DMS153 treated with DMSO at 0.1 percent for 48 hours (cell line): Measurements from ENCODE around the gene SNX9.
"Not testable (repeated sequence)": the region's sequence is repeated elsewhere in the genome, so short reads cannot be mapped to it uniquely, and the experiment has no call there.

Source experiments
- DNase-seq: peaks from one replicate; lab custom pipeline; 2025; ENCODE audit not compliant: unreplicated experiment; lab: John Stamatoyannopoulos, UW

Gene SNX9

GRCh38 chr6:157881342-157881741, 58.3 kb downstream of the SNX9 start:
- no peak for DNase-seq

DNA sequence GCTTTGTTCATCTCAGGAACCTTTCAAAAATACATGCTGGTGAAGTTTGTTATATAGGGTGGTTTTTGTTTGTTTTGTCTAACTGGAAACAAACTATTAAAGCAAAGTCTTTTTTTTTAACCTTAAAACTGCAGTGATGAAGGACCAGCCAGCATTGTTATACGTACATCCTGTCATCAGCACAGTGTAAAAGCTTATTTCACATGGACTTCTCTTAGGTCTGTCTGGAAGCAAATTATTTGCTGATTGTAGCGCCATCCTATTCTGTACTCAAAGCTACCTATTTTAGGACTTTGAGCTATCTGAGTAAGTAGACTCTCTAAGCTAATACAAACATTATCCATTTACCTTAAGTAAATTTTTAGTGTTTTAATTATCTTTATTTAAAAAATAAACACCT, 61.7 kb downstream of the SNX9 start:
- no peak for DNase-seq

GRCh38 chr6:157885211-157885788, 62.3 kb downstream of the SNX9 start:
- DNase-seq = no peak

DNA sequence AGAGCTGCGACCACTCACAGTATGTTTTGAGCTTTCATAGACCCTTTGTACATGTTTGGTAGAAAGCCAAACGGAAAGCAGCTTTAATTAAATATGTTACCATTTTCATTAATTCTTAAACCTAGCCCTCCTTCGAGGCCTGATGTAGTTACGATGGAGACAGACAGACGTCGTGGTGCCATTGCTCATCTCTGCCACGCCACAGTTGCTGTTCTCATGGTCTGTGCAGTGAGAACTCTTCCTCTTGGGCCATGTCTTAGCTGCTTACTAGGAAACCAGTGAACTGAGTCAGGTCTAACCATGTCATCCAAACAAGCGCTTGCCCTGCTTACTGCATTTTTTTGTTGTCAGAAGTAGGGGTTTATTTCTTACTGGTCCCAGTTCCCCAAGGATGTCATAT, 62.8 kb downstream of the SNX9 start:
- DNase-seq = no peak

- no peak for DNase-seq
These were observed 64.8 kb downstream of the SNX9 start for GRCh38 chr6:157887892-157888291.

GRCh38 chr6:157891544-157892362, 68.7 kb downstream of the SNX9 start:
- DNase-seq = no peak

GRCh38 chr6:157892363-157892877, 69.4 kb downstream of the SNX9 start:
- no peak for DNase-seq

DNA sequence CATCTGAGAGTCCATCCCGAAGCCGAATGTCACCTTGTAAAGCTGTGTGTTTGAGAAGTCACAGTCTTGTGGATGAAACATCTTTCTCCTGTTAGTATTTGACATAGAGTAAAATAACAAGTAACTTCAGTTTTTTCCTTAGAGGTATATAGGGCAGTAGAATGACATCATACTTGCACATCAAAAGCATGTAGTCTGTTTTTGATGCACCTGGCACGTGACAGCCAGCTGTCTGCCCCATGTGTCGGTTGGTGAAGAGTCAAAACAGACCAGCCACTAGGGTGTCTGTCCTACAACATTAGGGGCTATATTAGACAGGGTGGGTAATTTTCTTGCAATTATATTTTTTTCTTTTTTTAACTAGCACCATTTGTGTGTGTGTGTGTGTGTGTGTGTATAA, 70.2 kb downstream of the SNX9 start:
- no peak for DNase-seq

DNA sequence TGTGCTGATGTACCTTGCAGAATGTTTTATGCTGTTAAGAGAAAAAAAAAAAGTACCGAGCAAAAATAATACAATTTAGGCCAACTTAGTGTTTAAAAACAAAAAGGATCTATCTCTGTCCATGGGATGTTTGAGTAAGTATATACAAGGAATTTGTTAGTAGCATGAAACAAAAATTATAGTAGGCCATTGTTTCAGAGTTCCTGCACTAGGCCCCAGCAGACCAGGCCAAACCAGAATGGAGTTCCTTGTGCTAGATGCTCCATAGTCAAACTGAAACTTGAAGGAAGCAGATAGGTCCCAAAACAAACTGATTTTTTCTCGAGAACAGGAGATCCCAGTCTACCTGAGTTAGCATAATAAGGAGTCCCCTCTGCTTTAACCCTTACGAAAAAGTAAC, 72.5 kb downstream of the SNX9 start:
- no peak for DNase-seq

DNA sequence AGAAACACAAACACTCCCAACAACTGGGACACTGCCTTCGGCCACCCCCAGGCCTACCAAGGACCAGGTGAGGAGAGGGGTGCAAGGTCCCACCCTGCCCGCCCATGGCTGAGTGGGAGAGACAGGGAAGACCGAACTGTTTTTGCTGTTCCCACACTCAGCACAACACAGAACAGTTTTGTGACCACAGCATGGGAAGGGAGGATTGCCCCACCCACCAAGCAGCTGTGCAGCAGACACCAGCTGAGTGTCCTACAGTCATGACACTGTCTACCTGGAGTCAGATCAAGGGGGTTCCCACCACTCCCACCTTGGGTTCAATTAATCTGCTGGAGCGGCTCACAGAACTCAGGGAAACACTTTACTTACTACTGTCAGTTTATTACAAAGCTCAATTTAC, 73.9 kb downstream of the SNX9 start:
- no peak for DNase-seq

GRCh38 chr6:157898169-157898568, 75.1 kb downstream of the SNX9 start:
- no peak for DNase-seq

GRCh38 chr6:157898640-157899039, 75.6 kb downstream of the SNX9 start:
- no peak for DNase-seq

GRCh38 chr6:157900262-157900661, 77.2 kb downstream of the SNX9 start:
- not testable (repeated sequence) for DNase-seq

DNA sequence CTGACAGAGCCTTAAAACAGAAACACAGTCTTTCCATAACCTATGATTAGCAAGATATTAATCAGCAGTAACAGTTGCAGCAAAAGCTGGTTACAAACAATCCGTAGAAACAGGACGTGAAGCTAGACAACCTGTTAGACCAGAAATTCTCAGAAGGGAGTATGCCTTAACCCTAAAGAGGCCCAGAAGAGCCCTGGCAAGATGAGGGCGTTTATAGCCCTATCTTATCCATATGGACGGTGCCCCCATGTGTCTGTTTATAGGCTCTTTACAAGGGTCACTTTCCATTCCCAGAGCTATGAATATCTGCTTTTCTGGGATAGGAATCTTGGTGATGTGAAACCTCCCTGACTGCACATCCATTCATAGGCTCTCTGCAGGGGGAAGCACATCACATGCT, 77.7 kb downstream of the SNX9 start:
- not testable (repeated sequence) for DNase-seq

DNA sequence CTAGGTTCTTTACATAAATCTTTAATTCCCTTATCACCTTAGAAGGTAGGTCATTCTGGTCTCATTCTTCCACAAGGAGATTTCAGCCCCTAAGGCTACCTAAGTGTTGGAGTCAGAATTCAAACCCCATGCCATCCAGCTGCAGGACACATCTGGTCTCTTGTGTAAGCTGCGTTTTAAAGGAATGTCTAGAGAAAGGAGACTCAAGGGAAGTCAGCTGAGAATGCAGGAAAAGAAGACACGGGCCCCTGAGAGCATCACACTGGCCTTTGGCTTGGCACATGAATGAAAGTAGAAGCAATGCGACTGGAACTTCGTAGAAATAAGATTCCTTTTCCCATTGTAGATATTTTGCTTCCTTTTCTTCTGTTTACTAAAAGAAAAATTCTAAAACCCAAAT, 82.0 kb downstream of the SNX9 start:
- DNase-seq = no peak

GRCh38 chr6:157905590-157906342, 82.7 kb downstream of the SNX9 start:
- no peak for DNase-seq

DNA sequence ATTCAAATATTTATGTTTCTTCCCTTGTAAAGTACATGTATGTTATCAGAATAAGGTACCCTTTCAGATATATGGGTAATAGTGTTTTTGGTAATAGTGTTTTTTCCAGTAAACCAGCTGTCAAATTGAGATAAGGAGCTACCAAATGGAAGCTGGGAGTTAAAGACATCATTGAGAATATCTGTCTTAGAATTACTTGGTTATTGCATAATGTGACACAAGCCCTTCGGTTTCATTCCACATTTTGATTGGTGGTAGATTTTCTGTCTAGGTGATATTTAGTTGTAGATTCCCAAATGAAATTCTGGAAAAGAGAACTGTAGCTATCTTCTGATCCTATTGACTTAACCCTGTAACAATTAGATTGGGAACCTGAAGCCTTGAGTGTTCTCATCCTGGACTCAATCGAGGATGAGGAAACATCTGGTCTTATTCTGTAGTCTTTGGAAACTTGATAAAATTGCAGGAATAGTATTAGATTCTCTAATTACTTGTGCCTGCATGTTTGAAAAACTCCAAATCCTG, 83.6 kb downstream of the SNX9 start:
- DNase-seq = no peak

DNA sequence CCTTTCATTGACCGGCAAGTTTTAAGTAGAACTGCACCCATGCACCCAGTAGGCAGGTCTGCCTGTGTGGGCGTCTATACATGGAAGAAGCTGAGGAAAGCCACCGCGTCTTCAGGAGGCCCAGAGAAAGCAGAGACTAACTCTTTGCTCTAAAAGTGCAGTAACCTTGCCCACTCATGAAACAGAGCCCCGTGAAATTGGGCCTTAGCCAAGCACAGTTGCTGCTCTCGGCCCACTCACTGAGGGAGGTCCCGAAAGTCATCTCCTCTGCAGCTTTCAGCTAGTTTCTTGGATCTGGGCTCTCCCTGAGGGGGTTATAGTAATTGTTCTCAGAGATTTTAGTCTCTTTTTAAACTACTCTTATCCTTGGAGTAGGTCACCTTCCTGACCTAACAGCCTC, 84.6 kb downstream of the SNX9 start:
- no peak for DNase-seq

DNA sequence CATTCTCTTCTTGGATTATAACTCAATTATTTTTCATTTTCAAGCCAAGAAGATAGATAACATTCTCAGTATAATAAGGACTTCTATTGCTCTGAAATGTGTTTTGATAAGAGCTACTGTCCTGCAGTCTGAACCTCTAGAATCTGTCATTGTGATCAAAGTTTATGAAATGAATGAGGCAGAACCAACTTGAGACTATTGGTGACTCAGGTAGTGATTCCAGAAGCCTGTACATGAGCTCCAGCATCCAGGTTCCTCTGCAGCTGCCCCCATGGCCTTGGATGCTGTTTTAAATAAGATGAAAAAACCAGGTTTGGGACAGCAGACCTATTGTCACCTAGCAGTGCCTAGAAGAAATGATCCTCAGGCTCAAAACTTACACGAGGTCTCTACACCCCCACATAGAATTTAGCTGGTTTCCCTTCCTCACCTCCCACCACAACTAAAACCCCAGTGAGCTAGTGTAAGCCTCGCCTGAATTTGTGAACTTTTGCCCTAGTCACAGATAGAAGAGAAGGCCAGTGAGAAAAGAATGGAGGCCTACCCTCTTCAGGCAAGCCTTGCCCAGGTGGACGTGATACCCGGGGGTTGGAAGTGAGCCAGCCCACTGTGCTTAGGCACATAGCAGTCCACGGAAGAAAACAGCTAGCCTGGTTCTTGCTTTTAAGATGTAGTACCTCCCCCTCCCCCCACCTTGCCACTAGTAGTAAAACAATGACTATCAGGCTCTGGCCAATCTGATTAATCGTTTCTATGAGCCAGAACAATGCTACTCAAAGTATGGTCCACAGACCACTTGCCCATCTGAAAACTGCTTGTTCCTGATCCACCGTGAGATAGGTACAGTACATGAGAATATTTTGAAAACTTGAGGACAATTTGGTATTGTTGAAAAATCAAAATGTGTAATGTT, 85.6 kb downstream of the SNX9 start:
- DNase-seq = no peak

GRCh38 chr6:157909282-157909664, 86.2 kb downstream of the SNX9 start:
- no peak for DNase-seq

DNA sequence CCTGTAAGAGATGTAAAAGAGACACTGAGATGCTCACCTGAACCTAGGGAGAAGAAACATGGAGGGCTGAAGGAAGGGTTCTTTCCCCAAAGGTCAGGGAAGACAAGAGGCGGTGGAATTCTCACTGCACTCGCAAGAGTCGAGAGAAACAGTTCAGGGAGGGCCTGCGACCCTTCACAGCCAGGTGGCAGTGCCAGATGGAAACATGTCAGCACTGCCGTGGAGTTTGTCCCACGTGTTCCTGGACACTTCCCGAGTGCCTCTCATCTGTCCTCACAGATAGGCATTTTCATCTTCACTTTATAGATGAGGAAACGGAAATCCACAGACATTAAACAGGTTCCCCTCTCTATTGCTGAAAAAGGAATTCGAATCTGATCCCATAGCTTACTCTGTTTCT, 88.2 kb downstream of the SNX9 start:
- no peak for DNase-seq
